HuH-7 (cell line): ENCODE data around the gene DHX16.
"Not testable (repeated sequence)": the region's sequence is repeated elsewhere in the genome, so short reads cannot be mapped to it uniquely, and the experiment has no call there.

Experiments
- DNase-seq: peaks from one replicate; pipeline ENCODE4 v3.0.0; 2011; ENCODE audit warnings: low spot score

DHX16 gene

GRCh38 chr6:30678964-30679726, 6.3 kb upstream of the DHX16 start:
- DNase-seq, result peak; percentile 83

- no peak for DNase-seq
Observed at GRCh38 chr6:30676660-30677285, 4.0 kb upstream of the DHX16 start.

GRCh38 chr6:30670760-30671527, 1.9 kb downstream of the DHX16 start:
- peak; percentile 44 for DNase-seq

GRCh38 chr6:30666300-30666699, 6.5 kb downstream of the DHX16 start:
- DNase-seq, result not testable (repeated sequence)

GRCh38 chr6:30664994-30665767, 7.6 kb downstream of the DHX16 start:
- DNase-seq, result no peak

GRCh38 chr6:30657922-30658321, 14.9 kb downstream of the DHX16 start:
- not testable (repeated sequence) for DNase-seq

GRCh38 chr6:30657454-30657853, 15.4 kb downstream of the DHX16 start:
- no peak for DNase-seq

GRCh38 chr6:30656513-30656912, 16.3 kb downstream of the DHX16 start:
- no peak for DNase-seq

GRCh38 chr6:30655743-30656094, 17.1 kb downstream of the DHX16 start:
- DNase-seq, result no peak

GRCh38 chr6:30654798-30655742, 17.7 kb downstream of the DHX16 start:
- no peak for DNase-seq

GRCh38 chr6:30651143-30651542, 21.7 kb downstream of the DHX16 start:
- DNase-seq, result no peak

- peak; percentile 78 for DNase-seq
Observed at GRCh38 chr6:30647242-30648116, 25.3 kb downstream of the DHX16 start.

- DNase-seq, result peak; percentile 89
Observed at GRCh38 chr6:30646450-30647241, 26.2 kb downstream of the DHX16 start, which contains the start of gene C6orf136. Gene C6orf136 (plus strand): TSS chr6:30647133. CDS start chr6:30647232, 99 bp downstream.

GRCh38 chr6:30645989-30646388, 26.8 kb downstream of the DHX16 start:
- no peak for DNase-seq

GRCh38 chr6:30644769-30645168, 28.0 kb downstream of the DHX16 start:
- DNase-seq, result no peak

- no peak for DNase-seq
Observed at GRCh38 chr6:30643656-30644055, 29.1 kb downstream of the DHX16 start.

- no peak for DNase-seq
Observed at GRCh38 chr6:30641048-30641447, 31.8 kb downstream of the DHX16 start.

GRCh38 chr6:30640481-30640880, 32.3 kb downstream of the DHX16 start:
- no peak for DNase-seq

GRCh38 chr6:30635834-30636233, 37.0 kb downstream of the DHX16 start:
- DNase-seq, result no peak
